ENCODE data around the gene ATXN1.

- TF ChIP-seq HMGXB4 (CRISPR knock-in tag; IDR thresholded peaks at IDR 0.05; ENCODE audit: borderline replicate concordance) (no peak), CTCF (IDR thresholded peaks at IDR 0.05) (no peak), POLR2A (IDR thresholded peaks at IDR 0.05; ENCODE audit: low read length) (no peak), RAD21 (conservative IDR thresholded peaks at IDR 0.05 in 1 of 2, IDR thresholded peaks at IDR 0.05 in 1 of 2) (peak in 1 of 2 experiments; percentile 1; a peak in 1 of 5 replicates), PBX3 (IDR thresholded peaks at IDR 0.05) (no peak), ZC3H11A (IDR thresholded peaks at IDR 0.05) (no peak)
Measured at GRCh38 chr6:16681260-16681873, 79.9 kb downstream of the ATXN1 start.
